H1 (cell line): Measurements from ENCODE around the gene RAPGEF5. TPM values are rescaled to one million over a fixed set of nuclear protein-coding genes. Genes with fewer than 3 reads are reported as not detected.

Experiments
- ATF2 ChIP-seq: IDR thresholded peaks from 2 replicates; pipeline ENCODE4 v1.6.1; 2012; ENCODE audit warnings: low read length, inconsistent platforms
- CBX8 ChIP-seq: fragments of 300-800, 300-1000 bp; sonication (generic); IDR thresholded peaks from 2 replicates; pipeline ENCODE4 v1.7.1; 2016; ENCODE audit warnings: low read depth, low read length, borderline replicate concordance
- polyA plus RNA-seq, 7 experiments: library from polyadenylated mRNA; depleted of rRNA in 3 of 7; stranded (reverse) in 5 of 7; unstranded in 2 of 7; fragments of >200 nt in 5 of 7; fragments of 200-250 nt in 2 of 7; gene quantifications; 1 replicate in 5 of 7; 2 replicates in 1 of 7; 4 replicates in 1 of 7; pipeline versions ENCODE4 v1.2.1 to v1.2.3, GENCODE V29; 2011 to 2013; ENCODE audit warnings: missing spikeins in 2 of 7, mixed read lengths in 2 of 7
- total RNA-seq: library from RNA; stranded (reverse); fragmentation: NEBNext Ultra II Directional; extraction: Animal tissue kit (Norgen Biotek cat#: 25700); gene quantifications from 2 replicates; pipeline ENCODE4 v1.2.1, GENCODE V29; 2021

RAPGEF5 gene
- total and polyA plus RNA-seq, 2 of the 8 experiments (the other 6 are each of a cell fraction or from before 2014, with no cell fraction given), result 4.4 to 22.9 TPM

GRCh38 chr7:22318376-22318775, 38.6 kb downstream of the RAPGEF5 start (continued):
- TF ChIP-seq CBX8, result no peak
- TF ChIP-seq ATF2, result no peak
